Thyroid gland (tissue), 4 donors: ENCODE measurements around the gene ABI2. TPM values are rescaled to one million over a fixed set of nuclear protein-coding genes. Genes with fewer than 3 reads are reported as not detected.

ENCODE experiments used
- DNase-seq, 2 donors: peaks; one replicate each; pipeline ENCODE4 v3.0.0-alpha.2; 2019
- H3K27ac ChIP-seq, 3 donors: fragments of 200-600 bp; sonication (generic); 1 replicate in 2 of 3; 2 replicates in 1 of 3; pipeline ENCODE4 v1.5.1; 2016 to 2019; ENCODE audit warnings: mild to moderate bottlenecking in 1 of 3, moderate library complexity in 1 of 3
- H3K27me3 ChIP-seq: fragments of 200-600 bp; sonication (generic); one replicate; pipeline ENCODE4 v1.5.1; 2019
- H3K36me3 ChIP-seq, 2 donors: fragments of 200-600 bp; sonication (generic); one replicate each; pipeline ENCODE4 v1.5.1; 2016 to 2019
- H3K4me1 ChIP-seq, 2 donors: fragments of 200-600 bp; sonication (generic); one replicate each; pipeline ENCODE4 v1.5.1; 2017 to 2019
- H3K4me3 ChIP-seq, 3 donors: fragments of 200-600 bp; sonication (generic); replicated peaks in 1 of 3; 1 replicate in 2 of 3; 2 replicates in 1 of 3; pipeline ENCODE4 v1.5.1; 2016; ENCODE audit warnings: mild to moderate bottlenecking in 1 of 3
- H3K9me3 ChIP-seq: fragments of 200-600 bp; sonication (generic); one replicate; pipeline ENCODE4 v1.5.1; 2017
- POLR2A ChIP-seq, 2 donors: fragments of 450-650 bp; IDR thresholded peaks; one replicate each; pipeline ENCODE4 v1.6.1; 2017; ENCODE audit warnings: antibody characterized with exemption in 2 of 2, mild to moderate bottlenecking in 2 of 2, moderate library complexity in 1 of 2
- WGBS, 2 donors: methylation state at CpG; one replicate each; pipeline ENCODE4 v1.1.5; 2017; 5-methylcytosine and 5-hydroxymethylcytosine counted together
- intact Hi-C: fragments of 100-400 bp; cut with DNase I; formaldehyde crosslinking; loops from one replicate; pipeline ENCODE4 v1.15.1; 2023
- total RNA-seq, 4 donors: library from RNA; depleted of rRNA; stranded (reverse); fragments of >200 nt; gene quantifications; one replicate each; pipeline ENCODE4 v1.2.3, GENCODE V29; 2016
- TF ChIP-seq, protein P1 (sequence below), 6 experiments: fragments of 200-600 bp in 3 of 6; fragments of 450-650 bp in 3 of 6; sonication (generic) in 3 of 6; IDR thresholded peaks; one replicate each; pipeline ENCODE4 v1.5.1; 2016 to 2019; ENCODE audit warnings: antibody characterized with exemption in 6 of 6, mild to moderate bottlenecking in 2 of 6, inconsistent platforms in 1 of 6, moderate library complexity in 1 of 6

The ABI2 gene
- total RNA-seq, 4 donors from 2014 or later, result 64.6 to 77.6 (median 67.6) TPM

DNA sequence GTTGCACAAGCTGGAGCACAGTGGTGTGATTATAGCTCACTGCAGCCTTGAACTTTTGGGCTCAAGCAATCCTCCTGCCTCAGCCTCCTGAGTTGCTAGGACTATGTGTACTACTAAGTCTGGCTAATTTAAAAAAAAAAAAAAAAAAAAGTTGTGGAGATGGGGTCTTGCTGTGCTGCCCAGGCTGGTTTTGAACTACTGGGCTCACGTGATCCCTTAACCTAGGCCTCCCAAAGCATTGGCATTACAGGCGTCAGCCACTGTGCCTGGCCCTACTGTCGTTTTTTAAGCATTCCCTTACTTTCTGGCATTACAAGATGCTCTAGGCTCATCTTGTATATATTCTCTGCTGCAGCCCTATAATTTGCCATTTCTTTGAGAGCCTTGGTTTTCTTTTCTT, 118.6 kb downstream of the ABI2 start:
- 91 to 97% methylated on average over 3 of the region's 3 CpGs for WGBS, 2 donors
- no peak overlapping the region for H3K4me3 ChIP-seq
- intact Hi-C loops, result loop anchor here (10.0 kb wide), 1 partner anchor 202 kb away; no protein-coding TSS in a partner anchor
- H3K4me1 ChIP-seq, result peaks cover 0 to 19% of the 10 kb centered on the region in 2 donors
- no peaks in the 10 kb centered on the region for H3K9me3 ChIP-seq
- peaks cover 43 to 65% of the 10 kb centered on the region in 2 donors for H3K36me3 ChIP-seq
- TF ChIP-seq POLR2A (IDR thresholded peaks at IDR 0.05), result no peak
- TF ChIP-seq, protein P1, sequence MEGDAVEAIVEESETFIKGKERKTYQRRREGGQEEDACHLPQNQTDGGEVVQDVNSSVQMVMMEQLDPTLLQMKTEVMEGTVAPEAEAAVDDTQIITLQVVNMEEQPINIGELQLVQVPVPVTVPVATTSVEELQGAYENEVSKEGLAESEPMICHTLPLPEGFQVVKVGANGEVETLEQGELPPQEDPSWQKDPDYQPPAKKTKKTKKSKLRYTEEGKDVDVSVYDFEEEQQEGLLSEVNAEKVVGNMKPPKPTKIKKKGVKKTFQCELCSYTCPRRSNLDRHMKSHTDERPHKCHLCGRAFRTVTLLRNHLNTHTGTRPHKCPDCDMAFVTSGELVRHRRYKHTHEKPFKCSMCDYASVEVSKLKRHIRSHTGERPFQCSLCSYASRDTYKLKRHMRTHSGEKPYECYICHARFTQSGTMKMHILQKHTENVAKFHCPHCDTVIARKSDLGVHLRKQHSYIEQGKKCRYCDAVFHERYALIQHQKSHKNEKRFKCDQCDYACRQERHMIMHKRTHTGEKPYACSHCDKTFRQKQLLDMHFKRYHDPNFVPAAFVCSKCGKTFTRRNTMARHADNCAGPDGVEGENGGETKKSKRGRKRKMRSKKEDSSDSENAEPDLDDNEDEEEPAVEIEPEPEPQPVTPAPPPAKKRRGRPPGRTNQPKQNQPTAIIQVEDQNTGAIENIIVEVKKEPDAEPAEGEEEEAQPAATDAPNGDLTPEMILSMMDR (IDR thresholded peaks at IDR 0.05), result no peak
- DNase-seq, result no peak
- H3K27ac ChIP-seq, result no peak overlapping the region
- no peaks in the 10 kb centered on the region for H3K27me3 ChIP-seq

DNA sequence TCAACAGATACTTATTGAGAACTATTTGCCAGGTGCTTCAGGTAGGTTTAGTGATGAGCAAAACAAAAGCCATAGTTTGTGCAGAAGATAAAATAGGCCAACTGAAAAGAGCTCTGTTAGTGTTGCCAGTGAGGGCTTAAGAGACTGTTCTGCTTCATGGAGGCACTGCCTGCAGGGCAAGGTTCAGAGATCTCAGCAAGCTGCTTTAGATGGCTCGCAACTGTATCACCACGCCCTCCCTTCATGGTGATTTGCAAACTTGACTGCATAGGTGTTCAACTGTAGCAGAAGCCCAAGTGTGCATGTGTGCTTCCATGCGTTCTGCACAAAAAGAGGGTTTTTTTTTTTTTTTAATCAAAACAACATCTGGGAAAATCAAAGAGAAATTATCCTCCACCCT, 122.4 kb downstream of the ABI2 start:
- no peak for DNase-seq
- Histone ChIP-seq H3K27me3 (no peaks in the 10 kb centered on the region), H3K27ac (no peak overlapping the region), H3K4me3 (no peak overlapping the region), H3K36me3 (peaks cover 15 to 51% of the 10 kb centered on the region in 2 donors), H3K4me1 (peaks cover 0 to 32% of the 10 kb centered on the region in 2 donors), H3K9me3 (no peaks in the 10 kb centered on the region)
- TF ChIP-seq, protein P1 (IDR thresholded peaks at IDR 0.05), result no peak
- TF ChIP-seq POLR2A (IDR thresholded peaks at IDR 0.05), result no peak
- 88 to 89% methylated on average over 3 of the region's 3 CpGs for whole genome bisulfite sequencing, 2 donors
- intact Hi-C loops, result no loop called here

DNA sequence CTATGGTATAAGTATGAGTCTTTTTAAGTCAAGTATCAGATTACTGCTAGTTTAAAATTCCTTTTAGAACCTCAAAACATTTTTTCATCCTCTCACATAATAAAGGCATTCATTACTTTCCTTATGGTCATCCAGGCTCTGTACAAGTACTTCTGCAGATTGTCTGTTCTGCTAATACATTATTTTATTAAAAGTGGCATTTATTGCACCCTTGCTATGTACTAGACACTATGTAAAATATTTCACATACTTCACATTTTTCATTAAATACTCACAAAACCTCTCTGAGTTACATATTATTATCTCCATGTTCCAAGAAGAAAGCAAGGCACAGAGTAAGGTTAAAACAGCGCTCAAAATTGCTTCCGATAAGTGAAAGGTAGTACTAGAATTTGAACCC, 122.8 kb downstream of the ABI2 start:
- no peak for TF ChIP-seq POLR2A (IDR thresholded peaks at IDR 0.05)
- TF ChIP-seq, protein P1 (IDR thresholded peaks at IDR 0.05), result no peak
- WGBS, 2 donors, result 96 to 97% methylated on average over 2 of the region's 2 CpGs
- Histone ChIP-seq H3K27ac (peak overlapping the region in 1 of 3 donors; percentile 14), H3K27me3 (no peaks in the 10 kb centered on the region), H3K9me3 (no peaks in the 10 kb centered on the region), H3K4me1 (peaks cover 0 to 32% of the 10 kb centered on the region in 2 donors), H3K36me3 (peaks cover 10 to 47% of the 10 kb centered on the region in 2 donors), H3K4me3 (no peak overlapping the region)
- intact Hi-C loops, result no loop called here
- DNase-seq, result no peak

DNA sequence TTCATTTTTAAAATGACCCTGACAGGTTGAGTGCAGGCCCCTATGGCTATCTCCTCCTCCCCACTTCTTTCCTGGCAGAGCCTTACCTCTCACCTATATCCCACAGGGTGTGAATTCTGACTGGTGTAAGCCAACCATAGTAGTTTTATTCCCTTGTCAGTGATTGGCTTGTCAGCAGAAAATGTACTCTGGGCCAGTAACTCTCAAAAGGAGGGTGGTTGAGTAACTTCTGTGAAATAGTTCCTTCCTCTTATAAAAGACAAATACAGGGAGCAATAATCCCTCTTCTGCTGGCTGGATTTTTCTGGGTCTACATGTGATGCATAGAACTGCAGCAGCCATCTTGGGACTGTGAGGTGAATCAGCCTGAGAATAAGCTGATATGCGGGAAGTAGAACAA, 123.5 kb downstream of the ABI2 start:
- Histone ChIP-seq H3K4me1 (peaks cover 0 to 32% of the 10 kb centered on the region in 2 donors), H3K27ac (peak overlapping the region in 1 of 3 donors; percentile 14), H3K27me3 (no peaks in the 10 kb centered on the region), H3K9me3 (no peaks in the 10 kb centered on the region), H3K4me3 (no peak overlapping the region), H3K36me3 (peaks cover 5 to 41% of the 10 kb centered on the region in 2 donors)
- DNase-seq, result no peak
- WGBS, 2 donors, result 94 to 98% methylated on average over 1 of the region's 1 CpG
- intact Hi-C loops, result no loop called here
- TF ChIP-seq, protein P1 (IDR thresholded peaks at IDR 0.05), result no peak
- no peak for TF ChIP-seq POLR2A (IDR thresholded peaks at IDR 0.05)

DNA sequence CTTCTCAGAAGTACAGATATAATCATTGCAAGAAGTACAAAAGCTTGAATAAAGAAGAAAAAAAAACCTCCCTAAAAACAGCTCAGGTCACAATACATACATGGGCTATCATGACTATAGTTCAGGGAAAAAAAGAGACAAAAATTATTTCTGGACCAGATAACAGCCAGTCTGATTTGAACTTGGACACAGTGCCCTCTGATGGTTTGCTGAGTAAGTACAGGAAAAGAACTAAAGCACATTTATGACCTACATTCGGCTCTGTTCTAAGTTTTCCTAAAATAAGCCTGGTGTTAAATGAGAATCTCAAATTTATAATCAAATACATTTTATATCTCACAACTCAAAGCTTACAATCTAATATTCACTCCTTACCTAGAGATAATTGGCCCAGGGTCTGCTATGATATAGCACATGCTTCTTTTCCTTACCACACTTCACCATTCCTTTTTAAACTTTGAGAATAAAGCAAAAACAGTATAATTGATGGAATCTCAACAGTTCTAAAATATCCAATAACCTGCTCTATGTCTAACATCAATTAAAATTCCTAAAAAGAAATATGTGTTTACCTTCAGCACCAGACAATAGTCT, 125.8 kb downstream of the ABI2 start:
- no peak for DNase-seq
- H3K9me3 ChIP-seq, result no peaks in the 10 kb centered on the region
- 16 to 18% methylated on average over 1 of the region's 1 CpG for WGBS, 2 donors
- peaks cover 23 to 48% of the 10 kb centered on the region in 2 donors for H3K36me3 ChIP-seq
- H3K4me3 ChIP-seq, result no peak overlapping the region
- TF ChIP-seq POLR2A (IDR thresholded peaks at IDR 0.05), result no peak
- TF ChIP-seq, protein P1 (IDR thresholded peaks at IDR 0.05), result peak in 5 of 6 experiments; percentile 45 to 74 (median 67)
- H3K27me3 ChIP-seq, result no peaks in the 10 kb centered on the region
- H3K27ac ChIP-seq, result no peak overlapping the region
- intact Hi-C loops, result no loop called here
- H3K4me1 ChIP-seq, result peaks cover 0 to 32% of the 10 kb centered on the region in 2 donors
